Measurements from ENCODE around the gene NOP14. TPM values are rescaled to one million over a fixed set of nuclear protein-coding genes. Genes with fewer than 3 reads are reported as not detected.

NOP14 gene
- total and polyA plus RNA-seq, 2 donors (not counting 1 experiment from before 2014, with no cell fraction given) = 9.1 to 30.4 TPM

GRCh38 chr4:2935762-2936743 is 27.2 kb downstream of the NOP14 start:
- POLR2A ChIA-PET = interaction anchor here (0.5 to 1.5 kb wide), 7 partner anchors 13 to 434 kb away, joined by 3 to 5 read pairs (median 4); partner anchors contain the start of gene GRK4
- Histone ChIP-seq H3K9me3 (ENCODE audit: control extremely low read depth in 1 of 3, control insufficient read depth in 2 of 3, insufficient read depth in 1 of 3, low read length in 2 of 3) (no peaks in the 10 kb centered on the region), H3K4me2 (replicated peaks; ENCODE audit: low read depth, low read length, poor library complexity, severe bottlenecking) (peak overlapping the region; percentile 99), H3K36me3 (replicated peaks in 1 of 2; ENCODE audit: control extremely low read depth in 1 of 2, control insufficient read depth in 1 of 2, extremely low read depth in 1 of 2, insufficient read depth in 2 of 2, low read length in 1 of 2) (peaks cover 0 to 41% of the 10 kb centered on the region in 2 experiments), H3K4me1 (ENCODE audit: control insufficient read depth in 2 of 2, insufficient read depth in 2 of 2, low read length in 2 of 2) (peaks cover 37 to 55% of the 10 kb centered on the region in 2 donors), H2AFZ (ENCODE audit: insufficient read depth, low read depth, low read length, poor library complexity, severe bottlenecking) (peak overlapping the region; percentile 92), H4K20me1 (ENCODE audit: control insufficient read depth, insufficient read depth, low read length, poor library complexity, severe bottlenecking) (peaks cover 33% of the 10 kb centered on the region), H3K27me3 (replicated peaks in 1 of 4; ENCODE audit: control extremely low read depth in 1 of 4, control insufficient read depth in 3 of 4, insufficient read depth in 4 of 4, low read length in 3 of 4) (no peaks in the 10 kb centered on the region), H3K4me3 (ENCODE audit: control extremely low read depth in 1 of 5, extremely low read depth in 1 of 5, insufficient read depth in 1 of 5, low read depth in 2 of 5, low read length in 4 of 5) (peak overlapping the region in 4 of 5 experiments; percentile 78 to 96 (median 83)), H3K27ac (ENCODE audit: low read length in 2 of 2) (peak overlapping the region; percentile 5 to 87), H3K9ac (ENCODE audit: low read length) (peak overlapping the region; percentile 95), H3K79me2 (ENCODE audit: control insufficient read depth, insufficient read depth, low read length) (peaks cover 20% of the 10 kb centered on the region)
- intact Hi-C loops (cut with micrococcal nuclease) = loop anchor here (2.0 to 10.0 kb wide), 2 partner anchors 179 to 451 kb away; partner anchors contain the start of gene TNIP2
- TF ChIP-seq CTCF (IDR thresholded peaks at IDR 0.05) (no peak), EZH2 (IDR thresholded peaks at IDR 0.05; ENCODE audit: borderline replicate concordance, insufficient read depth, low read depth, low read length, poor library complexity, severe bottlenecking) (no peak)
- H3K4me3 Mint-ChIP-seq = peak overlapping the region; percentile 89
- no peak for ATAC-seq (ENCODE audit: low read depth)
- peaks cover 50% of the 10 kb centered on the region for H3K4me1 Mint-ChIP-seq
- peak overlapping the region; percentile 81 for H3K27ac Mint-ChIP-seq
- no peaks in the 10 kb centered on the region for H3K27me3 Mint-ChIP-seq
- CTCF ChIA-PET = interaction anchor here (0.6 to 2.1 kb wide), 15 partner anchors 9 to 337 kb away, joined by 3 to 6 read pairs (median 4); no protein-coding TSS in a partner anchor
- DNase-seq = no peak
- H3K9me3 Mint-ChIP-seq (ENCODE audit: insufficient read depth) = no peaks in the 10 kb centered on the region
- 75% methylated on average over 20 of the region's 20 CpGs for WGBS (ENCODE audit: insufficient coverage)
